HepG2 (cell line): Measurements from ENCODE around the gene CSNK1G1. TPM values are rescaled to one million over a fixed set of nuclear protein-coding genes. Genes with fewer than 3 reads are reported as not detected.
"Not testable (repeated sequence)": the region's sequence is repeated elsewhere in the genome, so short reads cannot be mapped to it uniquely, and the experiment has no call there.

ENCODE experiments used
- ATAC-seq: fragments of 200-7000 bp; cut with Tn5 transposase; 3 replicates; pipeline ENCODE4 v1.9.1; 2020; ENCODE audit warnings: mild to moderate bottlenecking, moderate library complexity
- BruUV-seq: library from RNA; stranded (reverse); fragments of 400-500 nt; replicated peaks from 2 replicates; lab custom pipeline; 2021; lab: Mats Ljungman, UMichigan
- CTCF ChIA-PET: fragments of 300-600 bp; formaldehyde crosslinking; extraction: SDS; loops from one replicate; lab custom pipeline; 2021; ENCODE audit warnings: low total read pairs, inconsistent platforms, low intra/inter-chr PET ratio; lab: Yijun Ruan, JAX
- POLR2A ChIA-PET: fragments of 350-600 bp; sonication (Branson Sonifier 250); formaldehyde crosslinking; loops from one replicate; lab custom pipeline; 2020; ENCODE audit warnings: antibody characterized with exemption, inconsistent platforms; lab: Yijun Ruan, JAX
- DNase-seq: peaks from one replicate; pipeline ENCODE4 v3.0.0-alpha.2; 2015; ENCODE audit warnings: low spot score
- FAIRE-seq: peaks from 3 replicates; lab custom pipeline; 2011; peaks lifted over from hg19 to GRCh38; lab: Jason Lieb, UNC
- H2AFZ ChIP-seq: one replicate; pipeline ENCODE4 v1.6.1; 2011; ENCODE audit warnings: low read length, inconsistent platforms
- H3K27ac ChIP-seq: fragments of 300-600 bp; 3 replicates; pipeline ENCODE4 v1.8.0; 2011; ENCODE audit warnings: mixed run types, mild to moderate bottlenecking, mixed read lengths, low read length, inconsistent platforms; ENCODE audit not compliant: insufficient read depth; ENCODE audit errors: extremely low read length
- H3K27me3 ChIP-seq, 2 experiments: fragments of 200-600 bp in 1 of 2; 2 replicates in 1 of 2; 3 replicates in 1 of 2; pipeline versions ENCODE4 v1.6.0 to v1.8.0; 2011; ENCODE audit warnings: low read length in 2 of 2, mild to moderate bottlenecking in 2 of 2, moderate library complexity in 2 of 2, inconsistent platforms in 1 of 2; ENCODE audit not compliant: insufficient read depth in 2 of 2, control insufficient read depth in 1 of 2
- H3K36me3 ChIP-seq, 2 experiments: fragments of 200-600 bp in 1 of 2; replicated peaks in 1 of 2; 2 replicates in 1 of 2; 3 replicates in 1 of 2; pipeline versions ENCODE4 v1.5.1 to v1.8.0; 2011; ENCODE audit warnings: low read length in 2 of 2, inconsistent platforms in 1 of 2; ENCODE audit not compliant: insufficient read depth in 2 of 2, control insufficient read depth in 1 of 2
- H3K4me1 ChIP-seq: 2 replicates; pipeline ENCODE4 v1.5.1; 2012; ENCODE audit warnings: low read length, inconsistent platforms; ENCODE audit not compliant: insufficient read depth
- H3K4me2 ChIP-seq: 2 replicates; pipeline ENCODE4 v1.6.0; 2011; ENCODE audit warnings: low read depth, low read length, inconsistent platforms
- H3K4me3 ChIP-seq, 3 experiments: fragments of 200-600 bp in 1 of 3; sonication (generic), shearing (Covaris generic) in 1 of 3; replicated peaks in 1 of 3; 2 replicates each; pipeline ENCODE4 v1.5.1; 2011 to 2016; ENCODE audit warnings: low read length in 3 of 3, inconsistent platforms in 2 of 3, low read depth in 2 of 3, mild to moderate bottlenecking in 2 of 3, control low read depth in 1 of 3, mixed read lengths in 1 of 3; ENCODE audit not compliant: insufficient read depth in 1 of 3
- H3K79me2 ChIP-seq: one replicate; pipeline ENCODE4 v1.6.1; 2011; ENCODE audit warnings: low read length, inconsistent platforms; ENCODE audit not compliant: insufficient read depth
- H3K9ac ChIP-seq: 2 replicates; pipeline ENCODE4 v1.6.0; 2011; ENCODE audit warnings: mild to moderate bottlenecking, low read depth, low read length, inconsistent platforms; ENCODE audit not compliant: insufficient read depth
- H3K9me3 ChIP-seq: 2 replicates; pipeline ENCODE4 v1.5.1; 2012; ENCODE audit warnings: mild to moderate bottlenecking, low read length
- H4K20me1 ChIP-seq: 2 replicates; pipeline ENCODE4 v1.6.0; 2011; ENCODE audit warnings: inconsistent platforms, mild to moderate bottlenecking, low read length, moderate library complexity; ENCODE audit not compliant: insufficient read depth
- ARNT ChIP-seq: fragments of 450-650 bp; IDR thresholded peaks from 2 replicates; pipeline ENCODE4 v1.6.1; 2017
- FIP1L1 ChIP-seq: fragments of 200-400 bp; formaldehyde crosslinking; IDR thresholded peaks from 2 replicates; pipeline ENCODE4 v1.6.1; 2018; ENCODE audit warnings: low read depth, mild to moderate bottlenecking, low read length, moderate library complexity, borderline replicate concordance; ENCODE audit not compliant: insufficient read depth
- HMG20A ChIP-seq: IDR thresholded peaks from 2 replicates; pipeline ENCODE4 v1.6.1; 2016; ENCODE audit warnings: borderline replicate concordance
- ZNF333 ChIP-seq: sonication (generic); formaldehyde crosslinking; IDR thresholded peaks from 2 replicates; pipeline ENCODE4 v1.4.0; 2020; ENCODE audit warnings: mild to moderate bottlenecking, missing genetic modification reagents, borderline replicate concordance
- ZNF407 ChIP-seq: sonication (generic); formaldehyde crosslinking; IDR thresholded peaks from one replicate; pipeline ENCODE4 v1.5.1; 2020; ENCODE audit warnings: mild to moderate bottlenecking, missing genetic modification reagents; ENCODE audit errors: not compliant biosample characterization
- WGBS: methylation state at CpG from one replicate; pipeline ENCODE4 v1.1.6; 2017; ENCODE audit warnings: low lambda C conversion rate; 5-methylcytosine and 5-hydroxymethylcytosine counted together
- in situ Hi-C: cut with HindIII; loops from 2 replicates; pipeline ENCODE4 v1.10.0; 2017; ENCODE audit warnings: low pct_unique_long_range_greater_than_20kb; ENCODE audit not compliant: extremely low pct_ligation_motif_present
- intact Hi-C: fragments of 100-400 bp; cut with micrococcal nuclease; formaldehyde crosslinking; loops from one replicate; pipeline ENCODE4 v1.10.0; 2022; ENCODE audit not compliant: unreplicated experiment
- polyA plus RNA-seq, 8 experiments: library from polyadenylated mRNA; depleted of rRNA in 3 of 8; stranded (reverse) in 7 of 8; unstranded in 1 of 8; fragments of >200 nt; fragmentation: Illumina TruSeq in 4 of 8; extraction: Trizol in 4 of 8; gene quantifications; 2 replicates each; pipeline versions ENCODE4 v1.2.1 to v1.2.3, GENCODE V29; 2011 to 2016; ENCODE audit warnings: low read depth in 4 of 8, missing spikeins in 1 of 8, mixed read lengths in 1 of 8; ENCODE audit not compliant: insufficient read depth in 1 of 8
- total RNA-seq, 5 experiments: library from RNA; depleted of rRNA; stranded (reverse); fragments of >200 nt; fragmentation: Illumina TruSeq; extraction: Trizol; gene quantifications; 2 replicates each; pipeline ENCODE4 v1.2.3, GENCODE V29; 2016; ENCODE audit warnings: low read depth in 1 of 5

Gene CSNK1G1
- total and polyA plus RNA-seq, 2 of the 13 experiments (the other 11 are each of a cell fraction or from before 2014, with no cell fraction given) = 8.5 to 12.6 TPM

DNA sequence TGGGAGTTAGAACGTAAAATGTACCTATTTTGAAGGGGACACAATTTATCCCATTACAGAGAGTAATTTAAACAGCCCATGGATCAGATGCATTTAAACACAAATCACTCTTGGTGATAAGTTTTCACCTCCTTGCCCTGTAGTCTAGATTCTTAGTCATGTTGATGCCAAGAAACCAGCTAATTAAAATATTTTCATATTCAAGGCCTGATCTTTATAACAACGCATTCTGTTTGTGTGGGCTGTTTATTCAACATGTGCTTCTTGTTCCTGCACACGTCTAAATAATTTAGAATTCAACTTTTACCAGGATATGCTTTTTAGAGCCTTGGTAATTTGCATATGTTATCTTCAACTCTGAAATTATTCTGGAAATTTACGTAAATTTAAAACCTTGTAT lies 234.4 kb downstream of the CSNK1G1 start (continued):
- TF ChIP-seq ZNF407 (CRISPR knock-in tag) (no peak), ARNT (no peak), FIP1L1 (no peak), HMG20A (CRISPR knock-in tag) (no peak), ZNF333 (CRISPR knock-in tag) (no peak)

DNA sequence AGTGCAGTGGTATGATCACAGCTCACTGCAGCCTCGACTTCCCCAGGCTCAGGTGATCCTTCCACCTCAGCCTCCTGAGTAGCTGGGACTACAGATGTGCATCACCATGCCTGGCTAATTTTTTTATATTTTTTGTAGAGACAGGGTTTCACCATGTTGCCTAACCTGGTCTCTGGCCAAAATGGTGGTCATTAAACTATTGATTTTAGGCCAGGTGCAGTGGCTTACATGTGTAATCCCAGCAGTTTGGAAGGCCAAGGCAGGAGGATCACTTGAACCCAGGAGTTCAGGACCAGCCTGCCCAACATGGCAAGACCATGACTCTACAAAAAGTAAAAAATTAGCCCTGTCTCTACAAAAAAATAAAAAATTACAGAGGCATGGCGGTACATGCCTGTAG lies 235.7 kb downstream of the CSNK1G1 start:
- FAIRE-seq, H3K4me2 ChIP-seq, ATAC-seq, H3K79me2 ChIP-seq, H3K4me1 ChIP-seq, H3K9ac ChIP-seq, CTCF ChIA-PET, H3K9me3 ChIP-seq, POLR2A ChIA-PET, DNase-seq, in situ Hi-C loops, BruUV-seq, intact Hi-C loops, H3K27me3 ChIP-seq, H3K27ac ChIP-seq, H3K4me3 ChIP-seq, H2AFZ ChIP-seq, H4K20me1 ChIP-seq: not testable (repeated sequence)
- H3K36me3 ChIP-seq = peaks cover 20 to 83% of the 10 kb centered on the region in 2 experiments
- WGBS = 95% methylated on average over 2 of the region's 2 CpGs
